Caki2 (cell line): ENCODE results near the gene DOCK3. TPM values are rescaled to one million over a fixed set of nuclear protein-coding genes. Genes with fewer than 3 reads are reported as not detected.
"Not testable (repeated sequence)": the region's sequence is repeated elsewhere in the genome, so short reads cannot be mapped to it uniquely, and the experiment has no call there.

Experiments used
- DNase-seq: peaks from one replicate; pipeline ENCODE4 v3.0.0-alpha.2; 2015; ENCODE audit warnings: low read depth
- in situ Hi-C: cut with HindIII; loops from 2 replicates; pipeline ENCODE4 v1.10.0; 2016; ENCODE audit warnings: low sequenced_read_pairs, low pct_unique_long_range_greater_than_20kb, mixed read lengths
- total RNA-seq: library from RNA; depleted of rRNA; stranded (reverse); fragments of >200 nt; shearing (Covaris generic); gene quantifications from 2 replicates; pipeline ENCODE4 v1.2.3, GENCODE V29; 2014; ENCODE audit warnings: low replicate concordance

DOCK3 gene
- total RNA-seq, 1 experiment from 2014 or later, result 0.61 TPM

- no peak for DNase-seq
- in situ Hi-C loops, result no loop called here
Observed at GRCh38 chr3:51282931-51283330, 608.2 kb downstream of the DOCK3 start.

- no peak for DNase-seq
- in situ Hi-C loops, result no loop called here
Observed at GRCh38 chr3:51283421-51283820, 608.7 kb downstream of the DOCK3 start.

GRCh38 chr3:51295625-51296024 is 620.9 kb downstream of the DOCK3 start:
- no peak for DNase-seq
- in situ Hi-C loops, result no loop called here

- DNase-seq, result no peak
- in situ Hi-C loops, result no loop called here
Observed at GRCh38 chr3:51297333-51297732, 622.6 kb downstream of the DOCK3 start.

DNA sequence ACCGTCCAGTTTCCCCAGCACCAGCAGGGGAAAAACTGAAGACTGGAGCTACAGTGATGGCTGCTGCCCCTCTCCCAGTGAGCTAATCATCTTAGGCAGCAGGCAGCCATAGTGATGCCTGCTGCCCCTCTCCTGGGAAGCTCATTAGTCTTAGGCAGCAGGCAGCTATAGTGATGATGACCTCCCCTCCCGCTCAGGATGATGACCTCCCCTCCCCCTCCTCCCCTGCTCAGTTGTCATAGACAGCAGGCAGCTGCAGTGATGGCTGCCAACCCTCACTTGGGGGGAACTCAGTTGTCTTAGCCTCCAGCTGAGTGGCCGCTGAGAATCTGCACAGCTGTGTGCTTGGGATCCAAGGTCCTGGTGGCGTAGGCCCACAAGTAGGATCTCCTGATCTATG is 629.5 kb downstream of the DOCK3 start:
- DNase-seq, result no peak
- in situ Hi-C loops, result no loop called here

- no peak for DNase-seq
- in situ Hi-C loops, result no loop called here
Observed at GRCh38 chr3:51306093-51306492, 631.4 kb downstream of the DOCK3 start.

DNA sequence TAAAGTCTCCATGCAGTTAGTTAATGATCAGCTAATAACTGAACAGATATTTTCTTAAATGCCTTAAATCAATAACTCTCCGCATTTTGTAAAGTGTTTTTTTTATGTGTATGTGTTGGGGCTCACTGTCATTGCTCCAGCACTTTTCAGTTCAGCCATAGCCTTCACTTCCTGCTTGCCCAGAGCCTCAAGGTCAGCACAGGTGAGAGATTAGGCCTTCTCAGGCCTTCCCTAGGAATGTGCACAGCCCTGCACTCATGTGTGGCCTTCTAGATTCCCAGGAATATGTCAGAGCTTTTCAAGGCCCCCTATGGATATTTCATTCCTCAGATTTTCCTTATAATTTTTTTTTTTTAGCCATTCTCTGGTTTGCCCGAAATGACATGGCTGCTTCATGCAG is 632.7 kb downstream of the DOCK3 start:
- in situ Hi-C loops, result no loop called here
- DNase-seq, result no peak

GRCh38 chr3:51307945-51308607 is 633.3 kb downstream of the DOCK3 start:
- in situ Hi-C loops, DNase-seq: not testable (repeated sequence)

DNA sequence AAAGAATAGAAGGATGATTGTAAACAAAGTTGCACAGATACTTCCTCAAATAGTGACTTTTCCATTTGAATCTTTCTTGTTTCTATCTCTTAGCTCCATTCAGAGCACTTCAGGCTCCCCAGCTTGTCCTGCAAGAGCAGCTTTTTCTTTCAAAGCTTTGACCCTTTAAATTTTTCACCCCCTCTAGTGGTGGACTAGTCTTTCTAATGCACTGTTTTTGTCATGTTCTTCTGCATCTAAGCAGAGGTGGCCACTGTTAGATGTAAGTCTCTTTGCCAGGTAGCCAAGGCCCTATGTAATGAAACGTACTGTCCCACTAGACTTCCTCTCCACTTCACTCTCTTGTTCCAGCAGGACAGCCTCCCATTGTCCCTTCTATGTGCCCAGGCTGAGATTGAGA is 636.3 kb downstream of the DOCK3 start:
- in situ Hi-C loops, result no loop called here

GRCh38 chr3:51328206-51328605 is 653.5 kb downstream of the DOCK3 start:
- in situ Hi-C loops, result no loop called here
- DNase-seq, result no peak

More for the DNA sequence above, 636.3 kb downstream of the DOCK3 start:
- DNase-seq, result peak; percentile 3

DNA sequence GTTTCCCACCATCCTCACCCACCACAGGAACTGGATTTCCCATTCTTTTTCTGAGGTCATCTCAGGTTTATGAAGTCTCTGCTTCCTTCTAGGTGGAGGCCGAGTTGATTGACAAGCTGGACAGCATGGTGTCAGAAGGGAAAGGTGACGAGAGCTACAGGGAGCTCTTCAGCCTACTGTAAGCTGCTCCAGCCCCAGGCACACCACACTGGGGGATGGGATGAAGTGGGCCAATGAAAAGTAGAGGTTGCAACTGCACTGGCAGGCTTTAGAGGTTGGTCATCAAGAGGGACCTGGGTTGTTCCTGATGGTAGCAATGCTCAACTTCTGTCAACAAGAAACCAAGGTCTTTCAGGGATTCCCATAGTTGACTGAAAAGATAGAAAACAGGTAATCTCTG is 655.3 kb downstream of the DOCK3 start:
- in situ Hi-C loops, result no loop called here
- DNase-seq, result no peak

GRCh38 chr3:51332156-51332555 is 657.4 kb downstream of the DOCK3 start:
- in situ Hi-C loops, result no loop called here
- no peak for DNase-seq

DNA sequence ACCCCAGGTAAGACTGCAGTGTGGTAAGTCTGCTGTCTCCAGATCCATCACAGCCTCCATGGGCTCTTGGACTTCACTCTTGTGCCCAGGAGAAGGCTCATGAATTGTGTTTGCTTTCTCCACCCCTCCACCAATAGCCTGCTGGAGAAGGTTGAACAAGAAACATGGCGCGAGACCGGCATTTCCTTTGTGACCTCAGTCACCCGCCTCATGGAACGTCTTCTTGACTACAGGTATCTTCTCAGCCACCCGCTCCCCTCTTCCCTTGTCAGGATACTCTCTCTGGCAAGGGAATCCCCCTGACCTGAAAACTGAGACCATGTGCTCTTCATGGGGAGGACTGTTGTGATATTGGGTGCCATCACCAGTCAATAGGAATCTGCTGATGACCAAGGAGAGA is 658.3 kb downstream of the DOCK3 start:
- no peak for DNase-seq
- in situ Hi-C loops, result no loop called here

DNA sequence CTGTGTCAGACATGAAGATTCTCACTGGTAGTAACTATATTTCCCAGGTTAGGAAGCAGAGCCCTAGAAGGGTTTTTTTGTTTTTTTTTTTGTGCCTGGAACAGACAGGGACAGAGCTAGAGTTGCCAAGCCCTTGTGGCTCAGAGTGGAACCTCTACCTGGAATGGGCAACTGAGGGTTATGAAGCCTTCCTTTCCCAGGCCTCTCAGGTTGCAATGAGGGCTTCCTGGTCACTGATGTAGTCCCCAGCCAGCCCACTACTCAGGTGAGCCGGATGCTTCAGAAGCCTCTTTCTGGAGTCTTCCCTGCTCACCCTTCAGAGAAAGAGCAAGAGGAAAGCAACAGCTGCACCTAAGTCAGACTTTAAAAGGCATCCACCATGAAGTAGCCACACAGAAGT is 661.5 kb downstream of the DOCK3 start:
- in situ Hi-C loops, result no loop called here

GRCh38 chr3:51337666-51338065 is 662.9 kb downstream of the DOCK3 start:
- in situ Hi-C loops, result no loop called here
- DNase-seq, result no peak

More for the DNA sequence above, 661.5 kb downstream of the DOCK3 start:
- no peak for DNase-seq

- no peak for DNase-seq
- in situ Hi-C loops, result no loop called here
Observed at GRCh38 chr3:51338632-51339031, 663.9 kb downstream of the DOCK3 start.

DNA sequence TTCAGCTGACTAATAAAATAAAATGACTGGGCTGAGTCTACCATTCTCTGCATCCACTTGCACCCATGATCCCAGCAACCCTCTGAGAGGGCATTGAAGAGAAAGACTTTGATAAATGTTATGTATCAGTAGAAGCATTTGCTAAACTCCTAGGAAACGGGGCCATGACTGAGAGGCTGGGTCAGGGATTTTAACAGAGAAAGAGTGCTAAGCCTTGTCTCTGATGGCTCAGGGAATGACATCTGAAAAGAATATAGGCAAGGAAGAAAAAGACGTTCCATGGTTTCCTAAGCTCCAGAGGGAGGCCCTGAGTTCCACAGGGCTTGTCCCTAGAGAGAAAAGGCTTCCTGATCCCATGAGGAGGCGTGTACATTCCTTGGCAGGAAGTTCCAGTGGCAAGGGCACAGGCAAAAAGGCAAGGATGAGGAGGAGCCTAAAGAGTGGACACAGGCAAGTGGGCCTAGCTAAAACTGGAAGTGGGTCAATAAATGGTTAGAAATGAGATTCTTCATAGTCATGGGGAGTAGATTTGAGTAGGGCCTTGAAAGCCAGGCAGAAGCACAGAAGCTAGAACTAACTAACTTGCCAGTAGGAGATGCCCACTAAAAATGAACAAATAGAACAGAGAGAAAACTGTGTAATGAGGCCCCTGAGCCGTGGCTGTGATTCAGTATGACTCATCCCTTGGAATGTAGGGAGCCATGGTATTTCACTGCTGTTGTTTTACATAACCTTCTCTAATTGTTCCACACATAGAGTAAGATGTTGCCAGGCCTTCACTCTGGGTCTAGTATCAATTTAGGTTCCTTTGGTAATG is 665.5 kb downstream of the DOCK3 start:
- in situ Hi-C loops, result no loop called here
- DNase-seq, result peak; percentile 88

GRCh38 chr3:51340989-51341636 is 666.4 kb downstream of the DOCK3 start:
- peak; percentile 70 for DNase-seq
- in situ Hi-C loops, result no loop called here
